Smooth muscle cell of the brain vasculature (primary cell): Measurements from ENCODE around the gene SELENOP.

Experiments used
- DNase-seq: peaks from one replicate; pipeline ENCODE4 v3.0.0-alpha.2; 2012; ENCODE audit warnings: low read depth, low spot score

SELENOP gene

DNA sequence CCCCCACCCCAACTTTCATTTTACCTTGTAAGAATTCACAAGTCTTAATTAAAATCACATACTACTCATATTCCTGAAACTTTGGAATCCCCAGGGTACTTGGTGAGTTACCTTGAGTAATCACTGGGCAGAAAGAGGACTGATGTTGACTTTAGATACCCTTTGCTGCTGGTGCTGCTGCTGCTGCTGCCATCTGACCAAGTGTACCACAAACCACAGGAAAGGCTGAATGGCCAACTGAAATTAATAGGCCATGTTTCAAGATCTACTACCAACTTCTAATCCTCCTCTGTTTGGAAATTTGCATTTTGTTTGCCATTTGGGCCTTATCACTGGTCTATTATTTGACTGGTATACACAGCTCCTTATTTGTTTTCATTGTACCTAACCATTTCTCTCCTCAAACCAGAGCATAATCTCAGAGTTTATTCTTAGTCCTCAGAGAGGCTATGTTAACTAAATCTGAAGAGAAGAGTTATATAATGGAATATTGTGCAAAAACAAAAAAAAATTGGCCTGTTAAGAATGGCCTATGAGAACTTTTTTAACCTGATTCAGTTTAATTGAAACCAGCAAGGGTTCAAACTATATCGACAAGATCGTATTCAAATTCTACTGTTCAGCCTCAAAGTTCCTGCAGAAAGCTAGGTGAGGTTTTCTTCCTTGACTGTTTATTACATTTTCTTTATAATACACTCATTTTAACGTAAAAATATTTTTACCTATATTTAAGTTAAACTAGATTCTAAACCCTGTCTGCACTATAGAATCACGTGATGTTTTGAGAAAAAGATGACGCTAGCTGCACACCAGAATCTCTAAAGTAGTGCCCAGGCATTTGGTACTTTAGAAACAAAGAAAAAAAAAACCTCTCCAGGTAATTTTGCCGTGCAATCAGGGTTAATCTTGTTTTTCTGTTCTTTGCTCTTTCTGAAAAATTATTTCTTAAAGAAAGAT lies 13.1 kb downstream of the SELENOP start:
- no peak for DNase-seq

DNA sequence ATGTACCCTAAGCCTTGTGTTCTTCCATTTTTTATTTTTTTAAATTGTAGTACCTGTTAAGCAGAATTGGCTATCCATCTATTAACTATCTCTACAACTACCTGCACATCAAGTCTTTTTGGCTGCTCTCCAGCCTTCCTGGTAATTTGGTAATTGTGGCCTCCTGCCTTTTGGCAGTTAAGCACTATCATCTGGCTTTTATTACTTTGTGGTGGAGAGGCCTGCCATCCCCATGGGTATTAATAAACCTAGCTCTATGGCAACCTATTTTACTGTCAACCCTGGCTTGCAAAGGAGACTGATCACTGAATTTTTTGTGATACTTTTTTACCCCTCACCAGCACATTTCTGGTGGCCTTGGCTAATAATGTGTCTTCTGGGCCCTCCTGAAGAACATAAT lies 20.5 kb downstream of the SELENOP start:
- DNase-seq = no peak

DNA sequence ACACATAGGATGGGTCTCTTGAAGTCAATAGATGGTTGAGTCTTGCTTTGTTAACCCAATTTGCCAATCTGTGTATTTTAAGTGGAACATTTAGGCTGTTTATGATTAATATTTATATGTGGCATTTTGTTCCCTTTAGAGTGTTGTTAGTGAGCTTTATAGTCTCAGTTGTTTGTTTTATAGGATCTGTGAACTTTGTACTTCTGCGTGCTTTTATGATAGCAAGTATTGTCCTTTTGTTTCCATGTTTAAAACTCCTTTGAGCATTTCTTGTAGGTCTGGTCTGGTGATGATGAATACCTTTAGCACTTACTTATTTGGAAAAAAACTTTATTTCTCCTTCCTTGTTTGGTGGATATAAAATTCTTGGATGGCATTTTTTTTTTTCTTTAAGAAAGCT lies 23.8 kb downstream of the SELENOP start:
- no peak for DNase-seq

DNA sequence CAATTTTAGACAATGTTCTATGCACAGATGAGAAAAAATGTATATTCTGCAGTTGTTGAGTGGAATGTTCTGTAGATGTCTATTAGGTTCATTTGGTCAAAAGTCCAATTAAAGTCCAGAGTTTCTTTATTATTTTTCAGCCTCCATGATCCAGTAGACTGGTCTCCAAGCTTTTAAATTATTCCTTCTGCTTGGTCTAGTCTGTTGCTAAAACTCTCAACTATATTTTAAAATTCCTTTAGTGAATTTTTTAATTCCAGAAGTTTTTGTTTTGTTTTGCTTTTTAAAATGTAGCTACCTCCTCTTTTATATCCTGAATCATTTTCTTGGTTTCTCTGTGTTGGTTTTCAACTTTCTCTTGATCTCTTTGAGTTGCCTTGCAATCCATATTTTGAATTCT lies 24.6 kb downstream of the SELENOP start:
- DNase-seq = no peak

DNA sequence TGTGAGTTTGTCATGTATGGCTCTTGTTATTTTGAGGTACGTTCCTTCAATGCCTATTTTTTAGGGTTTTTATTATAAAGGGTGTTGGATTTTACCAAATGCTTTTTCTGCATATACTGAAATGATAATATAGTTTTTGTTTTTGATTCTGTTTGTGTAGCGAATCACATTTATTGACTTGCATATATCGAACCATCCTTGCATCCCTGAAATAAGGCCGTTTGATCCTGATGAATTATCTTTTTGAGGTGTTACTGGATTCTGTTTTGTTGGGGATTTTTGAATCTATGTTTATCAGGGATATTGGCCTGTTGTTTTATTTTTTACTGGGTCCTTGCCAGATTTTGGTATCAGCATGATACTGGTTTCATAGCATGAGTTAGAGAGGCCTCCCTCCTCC lies 25.9 kb downstream of the SELENOP start:
- DNase-seq = no peak

DNA sequence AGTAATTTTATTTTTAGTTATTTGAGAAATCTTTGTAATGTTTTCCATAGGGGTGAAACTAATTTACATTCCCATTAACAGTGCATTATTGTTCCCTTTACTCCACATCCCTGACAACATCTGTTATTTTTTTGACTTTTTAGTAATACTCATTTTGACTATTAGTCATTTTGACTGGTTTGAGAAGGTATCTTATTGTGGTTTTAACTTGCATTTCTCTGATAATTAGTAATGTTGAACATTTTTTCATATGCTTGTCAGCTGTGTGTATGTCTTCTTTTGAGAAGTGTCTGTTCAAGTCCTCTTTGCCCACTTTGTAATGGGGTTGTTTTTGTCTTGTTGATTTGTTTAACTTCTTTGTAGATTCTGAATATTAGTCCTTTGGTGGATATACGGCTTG lies 27.6 kb downstream of the SELENOP start:
- no peak for DNase-seq

DNA sequence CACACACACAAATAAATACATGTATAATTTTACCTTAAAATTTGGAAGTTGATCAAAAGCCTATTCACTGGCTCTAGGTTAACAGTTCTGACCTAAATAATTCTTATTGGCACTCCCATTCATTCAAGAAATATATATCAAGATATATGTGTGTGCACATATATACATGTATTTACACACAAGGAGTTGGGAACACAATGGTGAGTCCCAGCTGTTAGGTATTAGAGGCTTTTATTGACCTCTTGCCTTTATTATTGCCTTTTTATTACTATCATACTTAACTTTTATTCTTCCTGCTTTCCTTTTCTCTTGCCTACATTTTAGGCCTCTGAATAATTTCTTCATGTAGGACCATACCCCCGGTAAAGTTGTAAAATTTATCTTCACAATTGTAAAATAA lies 30.1 kb downstream of the SELENOP start:
- no peak for DNase-seq

DNA sequence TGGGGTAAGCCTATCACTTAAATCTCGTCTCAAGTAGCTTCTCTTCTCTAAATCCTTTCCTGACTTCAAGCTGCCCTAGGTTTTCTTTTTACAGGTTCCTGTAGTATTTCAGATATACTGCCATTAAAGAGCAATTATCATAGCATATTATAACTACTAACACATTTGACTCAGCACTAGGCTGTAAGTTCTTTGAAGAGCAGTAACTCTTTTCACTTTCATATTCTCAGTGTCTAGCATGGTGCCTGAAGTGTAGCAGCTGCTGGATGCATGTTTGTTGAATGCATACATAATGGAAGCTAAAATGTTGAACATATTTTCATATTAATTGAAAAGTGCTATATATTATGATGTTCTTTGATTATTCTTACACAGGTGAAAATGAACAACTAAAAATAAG lies 32.6 kb downstream of the SELENOP start:
- no peak for DNase-seq

DNA sequence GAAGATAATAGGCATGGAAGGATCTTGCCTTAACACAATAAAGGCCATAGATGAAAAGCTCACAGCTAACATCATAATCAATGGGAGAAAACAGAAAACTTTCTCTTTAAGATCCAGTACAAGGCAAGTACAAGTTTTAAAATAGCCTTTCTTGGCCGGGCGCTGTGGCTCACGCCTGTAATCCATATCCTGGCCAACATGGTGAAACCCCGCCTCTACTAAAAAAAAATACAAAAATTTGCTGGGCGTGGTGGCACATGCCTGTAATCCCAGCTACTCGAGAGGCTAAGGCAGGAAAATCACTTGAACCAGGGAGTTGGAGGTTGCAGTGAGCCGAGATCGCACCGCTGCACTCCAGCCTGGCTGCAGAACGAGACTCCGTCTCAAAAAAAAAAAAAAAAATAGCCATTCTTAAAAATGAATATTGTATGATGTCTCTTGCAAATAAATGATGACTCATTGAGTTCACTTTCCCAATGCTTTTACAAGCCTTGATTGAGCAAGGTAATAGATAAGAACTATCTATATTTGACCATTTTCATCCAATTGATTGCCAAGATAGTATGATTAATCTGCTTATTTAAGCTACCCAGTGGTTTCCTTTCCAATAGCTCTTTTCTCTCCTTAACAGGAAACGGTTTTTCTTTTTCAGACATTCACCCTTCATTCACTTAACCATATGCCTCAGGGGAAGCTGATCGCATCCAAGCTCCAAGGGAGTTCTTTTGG lies 39.3 kb downstream of the SELENOP start:
- no peak for DNase-seq

DNA sequence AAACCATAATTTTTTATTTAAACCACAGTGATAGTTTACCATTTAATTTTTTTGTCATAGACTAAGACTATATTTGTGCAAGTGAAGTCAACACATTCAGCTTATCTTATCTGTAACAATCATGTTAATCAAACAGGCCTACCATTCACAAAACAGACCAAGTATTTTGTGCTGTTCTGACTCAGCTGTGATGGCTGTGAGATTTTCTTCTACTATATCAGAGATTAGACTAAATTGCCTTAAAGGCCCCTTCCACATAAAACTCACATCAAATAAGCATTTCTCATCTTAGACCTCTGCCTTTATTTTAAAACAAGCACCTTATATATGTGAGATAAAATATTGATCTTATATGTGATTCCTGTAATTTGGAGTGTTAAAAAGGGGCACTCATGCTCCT lies 41.7 kb downstream of the SELENOP start:
- no peak for DNase-seq

DNA sequence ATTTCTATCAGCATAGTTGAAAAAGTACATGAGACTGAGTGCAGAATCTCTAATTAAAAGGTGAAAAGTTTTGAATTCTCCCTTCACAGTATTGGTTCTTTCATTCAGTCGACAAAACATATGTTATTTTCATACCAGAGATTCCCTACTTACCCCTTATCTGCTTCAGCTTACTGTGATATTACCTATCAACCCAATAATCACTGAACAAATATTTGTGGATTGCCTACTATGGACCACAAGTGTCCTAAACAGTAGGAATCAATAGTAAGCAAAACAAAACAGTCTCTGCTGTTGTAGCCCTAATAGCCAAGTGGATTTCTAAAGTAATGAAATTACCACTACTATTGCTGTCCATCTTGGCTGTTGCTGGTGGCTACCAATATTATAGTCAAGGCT lies 43.6 kb downstream of the SELENOP start:
- DNase-seq = no peak

DNA sequence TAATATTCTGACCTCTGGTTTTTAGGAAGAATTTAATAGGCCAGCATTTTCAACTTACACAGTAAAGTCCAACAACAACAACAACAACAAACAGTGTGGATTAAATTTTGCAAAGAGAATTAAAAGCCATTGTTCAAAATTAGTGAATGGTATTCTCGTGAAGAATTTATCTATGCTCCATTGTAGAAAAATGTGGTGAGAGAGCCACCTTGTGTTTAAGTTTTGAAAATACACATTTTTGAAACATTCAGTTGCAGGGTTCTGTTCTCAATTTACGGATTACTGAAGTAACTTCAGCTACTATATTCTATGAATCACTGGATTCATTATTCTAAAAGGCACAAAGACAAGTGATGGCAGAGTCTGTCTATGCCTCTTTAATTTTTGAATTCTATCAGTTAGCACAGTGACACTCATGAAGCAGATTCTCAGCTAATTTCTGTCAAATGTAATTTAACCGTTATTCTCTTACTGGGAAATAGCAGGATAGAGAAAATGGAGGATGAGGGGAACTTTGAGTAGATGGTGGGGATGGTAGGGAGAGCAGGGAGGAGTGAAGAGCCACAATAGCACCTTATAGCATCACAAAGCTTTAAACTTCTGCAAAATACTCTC lies 44.1 kb downstream of the SELENOP start:
- DNase-seq = no peak

DNA sequence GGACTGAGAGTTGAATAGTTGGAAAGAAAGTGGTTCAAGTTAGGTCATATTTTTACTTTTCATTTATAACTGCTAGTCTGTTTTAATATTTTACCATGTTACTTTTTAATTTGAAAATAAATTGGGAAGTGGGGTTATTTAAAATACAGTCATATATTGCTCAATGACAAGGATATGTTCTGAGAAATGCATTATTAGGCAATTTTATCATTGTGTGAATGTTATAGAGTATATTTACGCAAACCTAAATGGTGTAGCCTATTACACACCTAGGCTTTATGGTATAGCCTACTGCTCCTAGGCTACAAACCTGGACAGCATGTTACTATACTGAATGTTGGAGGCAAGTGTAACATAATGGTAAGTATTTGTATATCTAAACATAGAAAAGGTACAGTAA lies 49.9 kb downstream of the SELENOP start:
- no peak for DNase-seq

DNA sequence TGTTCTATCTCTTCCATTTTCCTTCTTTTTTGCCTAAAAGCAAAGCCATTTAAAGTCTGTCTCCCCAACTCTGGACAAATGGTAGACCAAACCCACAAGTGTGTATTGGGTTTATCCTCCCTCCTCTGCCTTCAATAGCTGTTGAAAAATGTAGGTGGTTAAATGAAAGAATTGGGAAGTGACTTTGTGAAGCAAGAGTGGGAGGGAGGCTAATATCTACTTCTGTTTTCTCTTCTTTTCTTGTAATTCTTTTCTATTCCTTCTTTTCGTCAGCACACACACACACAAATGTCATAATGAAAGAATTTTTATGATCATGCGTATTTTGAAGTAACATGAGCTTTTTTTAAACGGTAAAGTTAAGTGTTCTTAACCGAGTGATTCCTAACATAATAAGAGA lies 51.3 kb downstream of the SELENOP start:
- DNase-seq = no peak

DNA sequence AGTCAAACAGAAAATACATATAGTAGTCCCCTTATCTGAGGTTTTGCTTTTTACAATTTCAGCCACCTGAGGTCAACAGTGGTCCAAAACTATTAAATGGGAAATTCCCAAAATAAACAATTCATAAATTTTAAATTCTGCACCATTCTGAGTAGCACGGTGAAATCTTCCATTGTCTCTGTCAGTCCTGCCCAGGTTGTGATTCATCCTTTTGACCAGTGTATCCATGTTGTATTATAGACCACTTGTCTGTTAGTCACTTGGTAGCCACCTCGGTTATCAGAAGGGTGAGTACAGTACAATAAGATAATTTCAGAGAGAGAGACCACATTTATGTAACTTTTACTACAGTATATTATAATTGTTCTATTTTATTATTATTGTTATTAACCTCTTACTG lies 52.2 kb downstream of the SELENOP start:
- DNase-seq = no peak

DNA sequence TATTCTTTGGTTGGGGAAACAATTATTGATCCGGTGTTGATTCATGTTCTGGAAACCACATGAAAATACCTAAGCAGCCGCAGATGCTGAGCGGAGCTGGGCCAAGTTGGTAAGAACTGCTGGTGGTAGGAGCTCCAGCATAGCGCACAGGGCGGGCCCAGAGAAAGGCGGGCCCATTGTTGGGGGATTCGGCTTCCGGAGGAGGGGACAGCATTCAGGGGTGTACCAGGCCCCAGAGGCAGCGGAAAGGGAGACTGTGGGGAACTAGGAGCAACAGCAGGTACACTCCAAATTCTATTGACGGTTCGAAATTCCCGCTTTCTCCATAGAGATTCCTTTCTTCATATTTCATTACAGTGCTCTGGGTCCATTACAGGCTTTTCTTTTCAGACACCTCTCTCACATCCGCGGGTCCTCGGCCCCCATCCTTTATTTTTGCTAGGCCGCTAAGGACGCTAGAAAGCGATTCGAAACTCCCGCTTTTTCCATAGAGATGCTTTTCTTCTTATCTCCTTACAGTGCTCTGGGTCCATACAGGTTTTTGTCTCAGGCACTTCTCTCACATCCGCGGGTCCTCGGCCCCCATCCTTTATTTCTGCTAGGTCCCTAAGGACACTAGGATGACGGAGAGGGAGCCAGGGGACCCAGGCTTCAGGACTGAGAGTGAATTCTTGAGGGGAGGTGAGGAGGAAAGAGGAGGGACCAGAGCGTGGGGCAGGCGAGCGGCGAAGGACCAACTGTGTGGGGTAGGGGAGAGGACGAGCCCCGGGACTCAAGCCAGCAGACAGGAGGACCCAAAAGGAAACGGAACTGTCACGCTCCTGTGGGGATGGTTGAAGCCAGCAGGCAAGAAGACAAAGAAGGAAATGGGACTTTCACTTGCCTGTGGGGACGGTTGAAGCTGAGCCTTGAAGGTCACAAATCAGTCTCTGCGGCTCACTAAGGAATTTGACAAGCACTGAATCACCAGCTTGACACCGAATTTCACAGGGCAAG lies 54.8 kb downstream of the SELENOP start, which contains the start of gene CCDC152:
TSS of gene CCDC152 (plus strand) at position 213 of the 996 bp plus-strand sequence. CDS start 2,304 bp downstream, outside the sequence.
- no peak for DNase-seq

DNA sequence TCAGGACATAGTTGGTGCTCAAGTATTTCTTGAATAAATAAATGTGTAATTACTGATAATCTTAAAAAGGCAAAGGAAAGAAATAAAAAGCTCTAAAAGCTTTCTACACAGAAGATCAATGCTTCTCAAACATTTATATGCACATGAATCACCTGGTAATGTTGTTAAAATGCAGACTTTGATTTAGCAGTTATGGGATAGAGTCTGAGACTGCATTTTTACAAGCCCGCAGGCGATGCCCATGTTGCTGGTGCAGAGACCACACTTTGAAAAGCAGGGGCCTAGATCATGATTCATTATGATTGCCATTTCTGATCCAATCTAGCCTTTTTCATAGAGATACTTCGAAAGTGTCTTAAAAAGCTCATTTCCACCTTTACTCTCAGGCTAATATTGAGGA lies 58.6 kb downstream of the SELENOP start:
- DNase-seq = no peak

DNA sequence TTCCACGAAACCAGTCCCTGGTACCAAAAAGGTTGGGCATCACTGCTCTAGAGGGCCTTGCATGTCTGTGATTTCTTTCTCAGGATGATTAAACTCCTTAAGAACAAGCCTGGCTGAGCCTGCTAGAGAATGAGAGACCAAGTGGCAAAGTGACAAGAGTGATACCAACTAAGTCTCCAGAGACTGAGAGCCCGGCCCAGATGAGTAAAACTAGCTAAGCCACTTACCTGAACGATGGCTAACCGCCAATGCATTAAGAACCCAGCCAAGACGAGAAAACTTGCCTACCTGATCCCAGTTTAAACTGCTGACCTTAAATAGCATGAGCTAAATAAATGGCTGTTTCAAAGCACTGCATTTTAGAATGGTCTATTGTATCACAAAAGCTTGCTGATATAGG lies 60.6 kb downstream of the SELENOP start:
- DNase-seq = no peak

DNA sequence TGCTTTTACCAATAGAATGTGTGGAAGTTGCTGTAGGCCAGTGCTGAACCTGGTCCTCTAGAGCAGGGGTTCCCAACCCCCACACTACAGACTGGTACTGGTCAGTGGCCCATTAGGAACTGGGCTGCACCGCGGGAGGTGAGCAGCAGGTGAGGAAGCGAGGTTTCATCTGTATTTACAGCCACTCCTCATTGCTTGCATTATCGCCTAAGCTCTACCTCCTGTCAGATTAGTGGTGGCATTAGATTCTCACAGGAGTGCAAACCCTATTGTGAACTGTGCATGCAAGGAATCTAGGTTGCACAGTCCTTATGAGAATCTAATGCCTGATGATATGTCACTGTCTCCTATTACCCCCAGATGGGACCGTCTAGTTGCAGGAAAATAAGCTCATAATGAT lies 61.2 kb downstream of the SELENOP start:
- DNase-seq = no peak
